Left ventricle myocardium superior (tissue), 1 donor: ENCODE data around the gene SH2B2. TPM values are rescaled to one million over a fixed set of nuclear protein-coding genes. Genes with fewer than 3 reads are reported as not detected.

Experiments used
- ATAC-seq: fragments of 200-7000 bp; cut with Tn5 transposase; one replicate; pipeline ENCODE4 v1.9.1; 2020; ENCODE audit warnings: mild to moderate bottlenecking, moderate library complexity
- DNase-seq: peaks from one replicate; pipeline ENCODE4 v3.0.0-alpha.2; 2020
- intact Hi-C: fragments of 100-400 bp; cut with micrococcal nuclease; formaldehyde crosslinking; loops from one replicate; pipeline ENCODE4 v1.11.0; 2022
- total RNA-seq: library from RNA; stranded (reverse); fragmentation: NEBNext Ultra II Directional; extraction: Animal tissue kit (Norgen Biotek cat#: 25700); gene quantifications from one replicate; pipeline ENCODE4 v1.2.1, GENCODE V29; 2021
- donor health status: DM: no; HTN: yes; CAD: no; lungs with severe emphysema.

Gene SH2B2
- total RNA-seq, 1 donor from 2014 or later = 0.99 TPM

GRCh38 chr7:102282465-102283362 is 4.0 kb upstream of the SH2B2 start:
- DNase-seq = no peak
- intact Hi-C loops = no loop called here
- no peak for ATAC-seq

DNA sequence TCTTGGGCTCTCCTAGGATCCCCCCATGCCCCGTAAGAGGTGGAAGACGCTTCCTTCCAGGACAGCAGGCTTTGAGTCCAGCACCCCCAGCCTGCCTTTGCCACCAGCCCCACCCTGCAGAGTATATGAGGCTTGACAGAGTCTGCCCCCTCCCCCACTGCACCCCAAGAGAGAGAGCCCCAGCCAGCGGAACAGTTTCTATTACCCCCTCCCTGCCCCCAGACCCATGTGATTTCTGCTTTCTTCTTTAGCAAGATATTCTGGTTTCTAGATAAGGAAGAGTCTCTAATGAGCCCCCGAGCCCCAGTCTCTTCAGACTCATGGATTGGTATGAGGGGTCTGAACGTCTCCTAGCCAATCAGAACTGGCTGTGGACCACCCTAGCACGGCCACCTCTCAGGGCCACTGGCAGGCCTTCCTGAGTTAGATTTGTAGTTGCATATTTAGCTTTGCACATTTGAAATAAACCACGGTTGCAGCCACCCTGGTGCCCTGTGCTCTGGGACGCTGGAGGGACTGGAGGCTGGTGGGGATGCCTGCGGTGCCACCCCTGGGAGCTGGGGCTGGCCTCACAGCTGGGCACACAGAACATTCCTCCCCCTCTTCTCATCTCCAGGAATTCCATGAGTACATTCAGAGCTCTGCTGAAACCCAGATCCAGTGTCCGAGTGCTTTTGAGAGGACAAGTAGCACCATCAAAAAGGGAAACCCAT is 3.0 kb upstream of the SH2B2 start:
- no peak for DNase-seq
- intact Hi-C loops = no loop called here
- ATAC-seq = no peak

- intact Hi-C loops = no loop called here
- DNase-seq = no peak
- ATAC-seq = no peak
These were observed 2.3 kb upstream of the SH2B2 start for GRCh38 chr7:102284399-102284798.

DNA sequence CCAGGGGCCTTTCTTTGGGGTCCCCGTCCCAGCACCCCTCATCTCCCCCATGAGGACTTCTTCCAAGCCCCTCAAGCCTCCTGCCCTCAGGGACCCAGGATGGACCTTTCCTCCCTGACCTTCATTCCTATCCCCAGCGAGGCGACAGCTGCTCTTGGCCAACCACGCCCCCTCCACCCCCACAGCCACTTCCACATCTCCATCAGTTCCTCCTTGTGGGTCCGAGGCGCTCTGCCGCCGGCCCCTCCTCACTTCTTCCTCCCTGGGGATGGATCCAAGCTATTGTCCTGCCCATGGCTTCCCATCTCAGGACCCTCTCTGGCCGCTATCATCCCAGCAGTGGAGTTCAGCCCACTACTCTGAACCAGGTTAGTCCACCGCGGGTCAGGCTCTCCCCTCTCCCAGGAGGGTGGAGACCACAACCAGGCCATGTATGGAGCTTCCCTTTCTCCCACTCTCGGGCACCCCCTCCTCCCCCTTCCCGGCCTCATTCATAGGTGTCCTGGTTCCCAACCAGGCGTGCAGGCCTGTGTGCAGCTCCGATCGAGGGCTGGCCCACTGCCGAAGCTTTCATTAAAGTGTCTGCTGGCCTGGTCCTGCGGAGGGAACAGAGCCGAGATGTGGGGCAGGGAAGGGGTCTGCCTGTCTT is 1.7 kb upstream of the SH2B2 start:
- intact Hi-C loops = no loop called here
- DNase-seq (peak; percentile 74), ATAC-seq (no peak)

- no peak for ATAC-seq
- intact Hi-C loops = no loop called here
- DNase-seq = no peak
These were observed 980 bp upstream of the SH2B2 start for GRCh38 chr7:102285540-102286236.

DNA sequence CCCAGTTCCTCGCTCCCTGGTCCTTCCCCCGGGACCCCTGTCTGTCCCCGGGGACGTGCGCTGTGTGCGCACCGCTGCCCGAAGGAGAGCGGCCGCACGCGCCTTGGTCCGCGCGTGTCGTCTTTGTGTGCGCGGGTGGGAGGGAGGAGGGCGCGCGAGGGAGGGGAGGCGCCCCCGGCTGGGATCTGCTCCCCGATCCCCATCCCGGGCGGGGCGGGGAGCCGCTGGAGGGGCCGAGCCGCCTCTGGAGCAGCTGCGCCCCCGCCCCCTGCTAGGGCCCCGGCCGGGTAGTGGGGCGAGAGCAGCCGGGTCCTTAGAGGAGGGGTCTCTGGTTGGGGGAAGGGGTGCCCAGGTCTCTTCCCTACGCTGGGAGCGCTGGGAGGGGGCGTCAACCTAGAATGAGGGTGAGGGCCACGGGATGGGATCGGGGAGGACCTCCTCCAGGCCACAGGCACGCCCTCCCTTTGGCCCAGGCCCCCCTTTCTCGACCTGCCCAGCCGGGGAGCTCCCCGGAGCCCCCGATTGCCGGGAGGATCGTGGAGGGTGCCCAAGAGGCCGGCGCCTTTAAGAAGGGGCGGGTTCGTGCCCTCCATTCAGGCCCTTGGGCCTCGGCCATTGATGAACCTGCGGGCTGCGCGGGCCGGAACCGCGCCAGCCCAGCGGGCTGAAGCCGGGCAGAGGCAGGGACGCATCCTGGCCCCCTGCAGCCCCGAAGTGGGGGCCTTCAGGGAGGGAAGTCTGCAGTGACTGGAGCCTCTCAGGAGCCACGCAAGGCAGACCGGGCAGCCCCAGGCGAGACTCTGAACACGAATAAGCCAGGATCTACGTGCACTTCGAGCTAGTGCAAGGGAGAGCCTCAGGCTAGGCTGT is 678 bp downstream of the SH2B2 start:
- peak; percentile 61 for ATAC-seq

GRCh38 chr7:102287981-102288278 is 1.3 kb downstream of the SH2B2 start:
- intact Hi-C loops = no loop called here
- ATAC-seq (no peak), DNase-seq (no peak)

More for the DNA sequence above, 678 bp downstream of the SH2B2 start:
- intact Hi-C loops = no loop called here
- peak; percentile 57 for DNase-seq

GRCh38 chr7:102288285-102288930 is 1.7 kb downstream of the SH2B2 start:
- intact Hi-C loops = no loop called here
- ATAC-seq (no peak), DNase-seq (no peak)

- DNase-seq (no peak), ATAC-seq (no peak)
- intact Hi-C loops = no loop called here
These were observed 2.4 kb downstream of the SH2B2 start for GRCh38 chr7:102289057-102289456.

DNA sequence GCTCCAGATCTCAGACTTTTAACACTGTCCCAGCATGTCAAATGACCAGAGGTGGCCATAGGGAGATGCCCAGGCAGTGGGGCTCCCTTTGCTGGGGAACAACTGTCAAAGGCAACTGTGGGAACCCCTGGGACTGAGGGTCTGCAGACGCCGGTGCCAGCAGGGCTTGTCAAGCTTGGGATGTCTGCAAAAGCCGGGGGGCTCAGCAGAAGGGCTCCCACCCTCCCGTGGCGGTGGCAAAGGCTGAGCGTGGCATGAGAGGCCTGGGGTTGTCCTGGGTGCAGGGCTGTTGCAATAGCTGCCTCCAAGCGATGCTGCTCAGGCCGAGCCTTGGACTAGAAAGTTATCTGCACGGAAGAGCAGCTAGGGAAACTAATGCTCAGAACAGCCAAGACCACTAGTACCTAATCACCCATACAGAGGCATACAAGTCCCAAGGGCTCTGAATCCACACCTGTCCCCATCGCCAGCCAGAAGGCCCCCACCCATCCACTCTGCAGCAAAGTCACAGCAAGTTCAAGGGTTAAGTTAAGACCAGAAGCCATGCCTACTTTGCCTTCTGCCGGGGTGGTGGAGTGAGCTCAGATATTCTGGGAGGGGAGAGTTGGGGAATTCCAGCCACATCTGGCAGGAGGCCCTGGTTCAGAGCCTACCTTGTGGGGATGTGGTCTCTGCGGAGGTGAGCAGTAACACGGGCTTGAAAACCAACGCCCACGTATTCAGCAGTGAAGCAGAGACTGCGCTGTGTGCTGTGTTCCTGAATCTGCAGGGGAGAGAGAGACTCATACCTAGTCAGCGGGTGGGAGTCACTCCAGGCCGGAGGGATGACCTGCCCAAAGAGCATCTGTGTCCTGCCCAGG is 4.6 kb downstream of the SH2B2 start:
- no peak for DNase-seq
- no peak for ATAC-seq
- intact Hi-C loops = no loop called here

- DNase-seq = no peak
- intact Hi-C loops = no loop called here
- no peak for ATAC-seq
These were observed 5.2 kb downstream of the SH2B2 start for GRCh38 chr7:102291916-102292267.

DNA sequence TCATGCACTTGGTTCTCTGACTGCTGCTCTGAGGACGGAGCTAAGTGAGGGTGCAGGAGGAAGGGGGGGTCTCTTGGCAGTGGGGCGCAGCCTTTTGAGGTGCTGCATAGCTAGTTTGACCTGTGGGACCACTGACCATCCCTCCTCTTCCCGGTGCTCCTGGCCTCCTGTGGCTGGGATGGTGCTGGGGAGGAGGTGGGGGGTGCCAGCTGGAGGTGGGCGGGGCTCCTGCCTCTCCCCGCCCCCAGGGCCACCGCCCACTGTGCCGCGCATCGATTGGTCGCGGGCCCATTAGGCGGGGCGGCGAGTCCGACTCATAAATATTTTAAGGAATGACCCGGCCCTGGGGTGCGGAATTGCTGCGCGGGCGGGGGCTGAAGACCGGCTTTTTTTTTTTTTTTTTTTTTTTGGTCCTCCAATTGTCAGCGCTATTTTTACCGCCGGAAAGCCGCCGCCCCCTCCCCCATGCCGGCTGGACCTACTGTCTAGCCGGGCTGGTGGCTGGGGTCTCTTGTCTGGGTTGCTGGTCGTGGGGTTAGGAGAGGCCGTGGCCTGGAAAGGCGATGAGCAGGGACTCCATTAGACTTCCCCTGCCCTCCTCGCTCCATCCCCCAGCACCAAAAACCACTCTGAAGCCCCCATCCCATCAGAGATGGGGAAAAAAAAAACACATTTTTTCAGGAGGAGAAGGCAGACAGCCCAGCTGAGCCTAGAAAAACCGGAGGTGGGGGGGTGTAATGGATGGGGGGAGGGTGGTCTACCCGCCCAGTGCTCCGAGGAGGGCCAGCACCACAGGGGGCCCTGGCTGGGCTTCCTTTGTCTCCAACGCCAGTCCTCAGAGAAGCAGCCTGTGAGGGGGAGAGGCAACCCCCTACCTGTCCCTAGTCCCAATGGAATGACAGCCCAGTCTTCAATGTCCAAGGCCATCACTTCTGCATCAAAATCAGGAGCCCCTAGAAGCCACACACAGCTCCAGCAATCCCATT is 6.4 kb downstream of the SH2B2 start:
- intact Hi-C loops = no loop called here
- DNase-seq (no peak), ATAC-seq (no peak)

DNA sequence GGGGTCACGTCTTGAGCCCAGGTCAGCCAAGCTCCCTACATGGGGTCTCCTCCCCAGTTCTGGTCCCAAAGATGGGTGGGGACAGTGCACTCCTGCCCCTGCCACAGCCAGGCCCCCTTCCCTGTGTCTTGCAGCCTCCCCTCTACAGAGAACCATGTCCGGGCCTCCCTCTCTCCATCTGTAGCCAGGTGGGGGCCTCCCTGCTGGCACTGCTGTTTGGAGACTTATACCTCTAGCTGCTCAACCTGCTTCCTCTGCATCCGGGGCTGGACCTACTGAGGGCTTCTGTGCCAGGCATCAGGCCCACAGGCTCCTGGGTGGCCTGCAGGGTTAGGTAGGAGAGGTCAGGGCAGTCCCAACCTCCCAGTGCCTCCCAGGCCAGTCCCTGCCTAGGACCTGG is 7.9 kb downstream of the SH2B2 start:
- intact Hi-C loops = no loop called here
- no peak for DNase-seq
- no peak for ATAC-seq

- intact Hi-C loops = no loop called here
- ATAC-seq = no peak
- no peak for DNase-seq
These were observed 8.9 kb downstream of the SH2B2 start for GRCh38 chr7:102295346-102296178.

- DNase-seq = no peak
- intact Hi-C loops = no loop called here
- no peak for ATAC-seq
These were observed 9.4 kb downstream of the SH2B2 start for GRCh38 chr7:102296179-102296438.

GRCh38 chr7:102296514-102296913 is 9.8 kb downstream of the SH2B2 start:
- DNase-seq (no peak), ATAC-seq (no peak)
- intact Hi-C loops = no loop called here
